Hematopoietic multipotent progenitor cell treated with erythropoietin and hydrocortisone succinate and interleukin-3 and kit ligand, for 17 days (in vitro differentiated cells): ENCODE results near the gene GAS2L2.

ENCODE experiments used
- DNase-seq: peaks from one replicate; pipeline ENCODE4 v3.0.0-alpha.2; 2015; ENCODE audit warnings: low spot score

The GAS2L2 gene

GRCh38 chr17:35752945-35753764 lies at the start of gene GAS2L2:
TSS of gene GAS2L2 (minus strand) at chr17:35753239. CDS start at chr17:35752850, 389 bp downstream.
- DNase-seq, result no peak

- DNase-seq, result no peak
These were observed 48.7 kb upstream of the GAS2L2 start for GRCh38 chr17:35801583-35802224.

GRCh38 chr17:35799942-35800341 lies 46.9 kb upstream of the GAS2L2 start:
- no peak for DNase-seq

- no peak for DNase-seq
These were observed 44.9 kb upstream of the GAS2L2 start for GRCh38 chr17:35797918-35798317.

GRCh38 chr17:35797370-35797769 lies 44.3 kb upstream of the GAS2L2 start:
- DNase-seq, result no peak

- DNase-seq, result no peak
These were observed 43.9 kb upstream of the GAS2L2 start for GRCh38 chr17:35796942-35797341.

GRCh38 chr17:35795871-35796265 lies 42.8 kb upstream of the GAS2L2 start:
- no peak for DNase-seq

GRCh38 chr17:35795007-35795870 lies 42.2 kb upstream of the GAS2L2 start, which contains the start of gene MMP28:
TSS of gene MMP28 (minus strand) at chr17:35795641. CDS start at chr17:35795377, 264 bp downstream.
- DNase-seq, result no peak

GRCh38 chr17:35793257-35793656 lies 40.2 kb upstream of the GAS2L2 start:
- no peak for DNase-seq

- DNase-seq, result no peak
These were observed 38.8 kb upstream of the GAS2L2 start for GRCh38 chr17:35791681-35792350.

- DNase-seq, result no peak
These were observed 37.8 kb upstream of the GAS2L2 start for GRCh38 chr17:35790841-35791240.

GRCh38 chr17:35788477-35789368 lies 35.7 kb upstream of the GAS2L2 start:
- no peak for DNase-seq

- no peak for DNase-seq
These were observed 33.9 kb upstream of the GAS2L2 start for GRCh38 chr17:35786941-35787432.

GRCh38 chr17:35784895-35785294 lies 31.9 kb upstream of the GAS2L2 start:
- no peak for DNase-seq

- DNase-seq, result no peak
These were observed 27.9 kb upstream of the GAS2L2 start for GRCh38 chr17:35780950-35781349.

- no peak for DNase-seq
These were observed 25.7 kb upstream of the GAS2L2 start for GRCh38 chr17:35778641-35779196.

- no peak for DNase-seq
These were observed 22.5 kb upstream of the GAS2L2 start for GRCh38 chr17:35775583-35775982.

GRCh38 chr17:35775039-35775438 lies 22.0 kb upstream of the GAS2L2 start:
- DNase-seq, result no peak

- DNase-seq, result no peak
These were observed 21.5 kb upstream of the GAS2L2 start for GRCh38 chr17:35774499-35774898.

GRCh38 chr17:35773679-35774425 lies 20.8 kb upstream of the GAS2L2 start:
- no peak for DNase-seq
